Activated CD8-positive, alpha-beta memory T cell treated with anti-CD3 and anti-CD28 coated beads for 4 hours (primary cell): ENCODE results near the gene MINK1.

Source experiments
- DNase-seq, 2 donors: peaks; one replicate each; pipeline ENCODE4 v3.0.0-alpha.2; 2020; ENCODE audit warnings: low read depth in 2 of 2

MINK1 gene

DNA sequence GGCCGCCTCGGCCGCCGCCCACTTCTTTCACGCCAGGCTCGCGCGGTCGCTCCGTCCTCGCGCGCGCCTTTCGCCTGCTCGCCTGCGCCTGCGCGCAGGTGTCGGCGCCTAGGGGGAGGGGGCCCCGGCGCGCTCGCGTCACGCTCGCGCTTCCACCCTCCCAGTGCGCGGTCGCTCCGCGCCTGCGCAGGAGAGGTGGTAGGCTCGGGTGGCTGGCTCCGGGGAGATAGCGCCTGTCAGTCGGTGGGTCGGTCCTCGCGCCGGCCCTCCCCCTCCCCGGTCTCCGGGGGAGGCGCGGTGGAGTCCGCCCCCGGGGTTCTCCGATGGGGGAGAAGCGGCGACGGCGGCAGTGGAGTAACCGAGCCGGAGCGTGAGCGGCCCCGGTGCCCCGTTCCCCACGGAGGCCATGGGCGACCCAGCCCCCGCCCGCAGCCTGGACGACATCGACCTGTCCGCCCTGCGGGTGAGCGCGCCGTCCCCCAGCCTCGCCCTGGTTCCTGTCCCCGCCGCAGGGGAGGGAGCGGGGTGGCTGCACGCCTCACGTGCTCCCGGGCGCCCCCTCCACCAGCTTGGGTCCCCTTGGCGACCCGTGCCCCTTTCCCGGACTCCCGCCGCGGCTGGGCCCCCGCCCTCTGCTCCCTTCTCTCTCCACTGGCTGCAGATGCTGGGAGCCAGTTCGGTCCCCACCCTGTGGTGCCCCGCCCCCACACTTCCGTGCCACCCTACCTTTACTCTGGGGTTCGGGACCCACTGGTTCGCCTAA, at the start of gene MINK1:
Gene MINK1, plus strand, starts transcription at position 163 of the 763 bp plus-strand sequence. Its CDS starts 244 bp downstream, at position 407.
- DNase-seq = peak; percentile 79 to 81

DNA sequence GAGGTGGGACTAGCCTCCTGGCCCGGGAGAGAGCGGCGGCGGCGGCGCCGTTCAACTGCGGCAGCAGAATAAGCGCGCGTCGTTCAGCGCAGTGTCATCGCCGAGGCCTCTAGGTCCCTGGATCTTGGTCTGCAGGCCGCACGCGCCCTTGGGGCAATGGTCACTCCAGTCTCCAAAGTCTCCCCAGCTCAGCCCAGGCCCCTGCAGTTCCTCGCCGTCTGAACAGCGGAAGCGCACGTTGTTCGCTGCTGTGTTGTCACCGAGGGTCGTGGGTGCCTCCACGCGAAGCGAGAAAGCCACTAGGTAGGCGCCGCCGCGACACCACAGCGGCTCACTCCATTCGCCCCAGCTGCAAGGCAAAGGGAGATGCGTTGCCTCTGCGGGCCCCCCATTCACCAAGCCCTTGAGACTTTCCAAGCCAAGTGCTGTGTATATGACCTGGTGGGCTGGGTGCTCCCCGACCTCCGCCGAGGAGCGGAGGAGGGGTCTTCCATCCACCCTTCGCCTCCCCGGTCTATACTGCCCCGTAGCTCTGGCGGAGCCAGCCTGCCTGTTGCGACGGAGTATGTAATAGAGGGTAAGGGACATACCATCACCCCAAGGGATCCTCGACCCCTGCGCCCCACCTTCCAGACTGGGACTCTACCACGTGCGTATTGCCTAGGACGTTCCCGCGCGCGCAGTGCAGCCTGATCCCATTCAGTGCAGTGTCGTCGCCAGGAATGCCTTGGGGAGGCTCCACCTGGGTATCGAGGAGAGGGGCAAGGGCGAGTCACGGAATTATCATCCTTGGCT, 47.6 kb upstream of the MINK1 start:
- DNase-seq = no peak

DNA sequence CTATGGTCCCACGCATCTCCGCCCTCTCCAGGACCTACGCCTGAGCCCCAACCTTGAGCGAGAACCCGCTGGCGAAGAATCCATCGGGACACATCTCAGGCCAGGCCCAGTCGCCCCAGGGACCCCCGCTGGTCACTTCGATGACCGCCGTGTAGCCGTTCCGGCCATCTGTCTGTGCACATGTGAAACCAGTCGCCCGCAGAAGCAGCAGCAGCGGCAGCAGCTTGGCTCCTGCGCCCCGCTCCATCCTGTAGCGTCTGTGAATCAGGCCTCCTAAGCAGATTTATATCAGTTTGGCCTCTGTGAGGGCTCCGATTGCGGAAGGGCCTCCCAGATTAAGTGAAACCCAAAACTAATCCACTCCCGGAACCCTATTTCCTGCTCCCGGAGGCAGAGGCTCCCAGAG, 47.0 kb upstream of the MINK1 start, which contains the start of gene VMO1:
Gene VMO1, minus strand, starts transcription at position 259 of the 406 bp plus-strand sequence. Its CDS starts 12 bp downstream, at position 247.
- no peak for DNase-seq

DNA sequence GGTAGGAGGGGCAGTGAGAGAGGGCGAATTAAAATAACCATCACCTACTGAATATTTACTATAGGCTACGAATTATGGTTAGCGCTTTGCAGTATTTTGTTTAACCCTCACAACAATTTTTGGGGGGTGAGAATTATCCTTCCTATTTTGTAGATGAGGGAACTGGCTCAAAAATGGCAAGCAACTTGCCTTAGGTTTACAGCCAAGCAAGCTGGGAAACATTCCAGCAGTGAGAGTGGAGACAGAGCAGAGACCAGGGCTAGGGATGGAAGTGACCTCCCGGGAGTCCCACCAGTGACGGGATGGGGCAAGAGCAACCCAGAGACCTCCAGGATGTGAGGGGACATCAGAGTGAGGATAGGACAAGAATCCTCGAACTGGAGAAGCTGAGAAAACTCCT, 46.6 kb upstream of the MINK1 start:
- no peak for DNase-seq

DNA sequence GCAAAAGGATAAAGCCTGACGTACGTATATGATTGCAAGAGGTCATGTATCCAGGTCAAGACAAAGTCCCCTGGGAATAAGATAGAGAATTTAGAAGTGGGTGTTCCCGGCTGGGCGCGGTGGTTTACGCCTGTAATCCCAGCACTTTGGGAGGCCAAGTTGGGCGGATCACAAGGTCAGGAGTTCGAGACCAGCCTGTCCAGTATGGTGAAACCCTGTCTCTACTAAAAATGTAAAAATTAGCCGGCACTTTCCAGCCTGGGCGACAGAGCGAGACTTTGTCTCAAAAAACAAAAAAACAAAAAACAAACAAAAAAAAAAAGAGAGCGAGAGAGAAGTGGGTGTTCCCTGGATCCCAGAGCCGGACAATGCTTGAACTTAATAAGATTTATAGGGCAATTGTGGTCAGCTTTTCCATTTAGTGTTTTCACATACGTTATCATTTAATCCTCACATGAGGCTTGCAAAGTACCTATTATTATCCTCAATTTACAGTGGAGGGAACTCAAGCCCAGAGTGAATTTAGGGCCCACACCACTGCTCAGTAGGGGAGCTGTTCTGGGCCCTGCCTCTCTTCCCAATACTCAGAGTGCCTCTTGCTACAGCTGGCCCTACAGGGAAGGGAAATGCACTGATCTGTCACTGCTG, 44.9 kb upstream of the MINK1 start:
- no peak for DNase-seq

DNA sequence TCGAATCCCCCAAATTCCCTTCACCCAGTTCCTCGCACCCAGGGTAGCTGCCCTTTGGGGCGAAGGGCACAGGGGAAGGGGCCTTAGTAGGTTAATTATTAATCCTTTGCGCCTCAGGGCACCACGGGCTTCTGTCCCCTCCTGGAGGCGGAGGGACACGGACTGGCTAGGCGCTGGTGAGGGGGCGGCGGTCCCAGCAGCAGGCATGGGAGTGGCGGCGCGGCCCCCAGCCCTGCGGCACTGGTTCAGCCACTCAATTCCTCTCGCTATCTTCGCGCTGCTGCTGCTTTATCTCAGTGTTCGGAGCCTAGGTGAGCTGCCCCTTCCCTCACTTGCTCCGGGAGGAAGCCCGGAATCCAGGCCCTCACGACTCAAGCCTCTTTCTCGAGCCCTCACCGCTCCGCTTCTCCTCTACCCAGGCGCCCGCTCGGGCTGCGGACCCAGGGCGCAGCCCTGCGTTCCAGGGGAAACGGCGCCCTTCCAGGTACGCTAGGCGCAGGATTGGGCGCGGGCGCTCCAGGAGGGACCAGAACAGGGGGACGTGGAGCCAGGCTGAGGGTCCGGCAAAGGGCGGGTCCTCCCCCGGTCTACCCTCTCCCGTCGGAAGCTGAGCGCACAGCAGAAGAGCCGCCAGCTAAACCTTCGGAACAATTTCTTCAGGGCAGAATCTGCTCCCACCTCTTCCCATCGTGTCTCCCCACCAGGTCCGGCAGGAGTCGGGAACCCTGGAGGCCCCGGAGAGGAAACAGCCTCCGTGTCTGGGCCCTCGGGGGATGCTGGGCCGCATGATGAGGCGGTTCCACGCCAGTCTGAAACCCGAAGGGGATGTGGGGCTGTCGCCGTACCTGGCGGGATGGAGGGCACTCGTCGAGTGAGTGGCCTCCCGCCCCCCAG, 44.1 kb upstream of the MINK1 start, which contains the start of gene GLTPD2:
Gene GLTPD2, plus strand, starts transcription at position 158 of the 894 bp plus-strand sequence. Its CDS starts 48 bp downstream, at position 206.
- no peak for DNase-seq

DNA sequence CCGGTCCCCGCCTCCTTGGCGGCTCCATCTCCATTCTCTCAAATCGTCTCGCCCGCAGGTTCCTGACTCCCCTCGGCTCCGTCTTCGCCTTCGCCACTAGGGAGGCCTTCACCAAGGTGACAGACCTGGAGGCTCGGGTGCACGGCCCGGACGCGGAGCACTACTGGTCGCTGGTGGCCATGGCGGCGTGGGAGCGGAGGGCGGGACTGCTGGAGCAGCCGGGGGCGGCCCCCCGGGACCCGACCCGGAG, 43.5 kb upstream of the MINK1 start:
- DNase-seq = no peak

DNA sequence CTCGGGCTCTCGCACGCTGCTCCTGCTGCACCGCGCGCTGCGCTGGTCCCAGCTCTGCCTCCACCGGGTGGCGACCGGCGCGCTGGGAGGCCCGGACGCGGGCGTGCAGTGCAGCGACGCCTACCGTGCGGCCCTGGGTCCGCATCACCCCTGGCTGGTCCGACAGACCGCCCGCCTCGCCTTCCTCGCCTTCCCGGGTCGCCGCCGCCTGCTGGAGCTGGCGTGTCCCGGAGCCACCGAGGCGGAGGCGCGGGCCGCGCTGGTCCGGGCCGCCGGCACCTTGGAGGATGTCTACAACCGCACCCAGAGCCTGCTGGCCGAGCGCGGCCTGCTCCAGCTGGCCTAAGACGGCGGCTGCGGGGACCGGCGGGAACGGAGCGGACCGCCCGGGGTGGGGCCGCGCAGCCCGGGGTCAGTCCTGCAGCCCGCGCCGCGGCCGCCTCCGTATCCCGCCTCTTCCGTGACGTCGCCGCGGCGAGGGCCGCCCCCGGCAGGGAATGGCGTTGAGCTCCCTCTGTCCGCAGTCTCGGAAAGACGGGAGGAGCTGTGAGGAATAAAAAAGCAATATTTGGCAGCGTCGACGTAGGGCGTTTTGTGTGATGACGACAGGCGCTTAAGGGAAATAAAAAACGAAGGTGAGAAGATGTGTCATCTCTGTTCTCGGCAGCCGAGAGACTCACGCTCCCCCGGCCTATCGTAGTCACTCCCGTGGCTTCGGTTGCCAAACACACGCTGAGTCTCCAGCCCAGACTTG, 43.0 kb upstream of the MINK1 start:
- DNase-seq = peak; percentile 63 to 65

DNA sequence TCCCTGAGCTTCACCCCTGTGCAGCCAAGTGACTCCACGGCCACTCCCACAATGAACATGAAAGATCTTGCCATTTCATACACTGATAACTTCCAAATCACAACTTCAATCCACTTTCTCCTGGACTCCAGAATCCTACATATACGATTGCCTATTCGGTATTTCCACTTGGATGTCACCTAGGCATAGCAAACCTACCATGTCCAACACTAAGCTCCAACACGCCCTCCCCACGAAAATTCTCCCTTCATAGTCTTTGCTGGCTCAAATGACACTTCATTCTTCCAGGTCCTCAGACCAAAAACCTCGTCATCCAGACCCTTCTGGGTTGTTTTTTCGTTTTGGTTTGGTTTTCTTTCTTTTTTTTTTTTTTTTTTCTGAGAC, 42.4 kb upstream of the MINK1 start:
- DNase-seq = no peak

DNA sequence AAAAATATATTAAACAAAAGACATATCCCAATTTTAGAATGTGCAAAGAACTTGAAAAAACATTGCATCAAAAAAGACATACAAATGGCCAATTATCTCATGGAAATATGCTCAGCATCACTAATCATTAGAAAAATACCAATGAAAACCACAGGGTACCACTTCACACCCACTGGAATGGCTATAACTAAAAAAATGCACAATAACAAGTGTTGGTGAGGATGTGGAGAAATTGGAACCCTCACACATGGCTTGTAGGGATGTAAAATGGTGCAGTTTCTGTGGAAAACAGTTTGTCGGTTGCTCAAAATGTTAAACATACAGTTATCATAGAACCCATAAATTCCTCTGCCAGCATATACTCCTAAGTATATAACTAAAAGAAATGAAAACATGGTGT, 38.0 kb upstream of the MINK1 start:
- no peak for DNase-seq

DNA sequence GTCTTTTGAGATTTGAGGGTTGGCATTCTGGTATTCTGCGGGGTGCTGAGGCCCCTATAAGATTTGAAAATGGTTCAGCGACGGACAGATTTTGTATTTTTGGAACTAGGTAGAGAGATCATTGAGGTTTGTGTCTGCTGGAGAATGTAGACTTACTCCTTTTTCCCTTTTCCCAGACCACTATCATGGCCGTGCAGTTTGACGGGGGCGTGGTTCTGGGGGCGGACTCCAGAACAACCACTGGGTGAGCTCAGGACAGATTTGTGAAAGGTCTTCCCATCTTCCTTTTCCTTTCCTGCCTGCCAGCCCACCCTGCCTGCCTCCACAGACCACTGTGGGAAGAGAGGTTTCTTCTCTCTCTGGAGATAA, 36.6 kb upstream of the MINK1 start:
- DNase-seq = no peak

DNA sequence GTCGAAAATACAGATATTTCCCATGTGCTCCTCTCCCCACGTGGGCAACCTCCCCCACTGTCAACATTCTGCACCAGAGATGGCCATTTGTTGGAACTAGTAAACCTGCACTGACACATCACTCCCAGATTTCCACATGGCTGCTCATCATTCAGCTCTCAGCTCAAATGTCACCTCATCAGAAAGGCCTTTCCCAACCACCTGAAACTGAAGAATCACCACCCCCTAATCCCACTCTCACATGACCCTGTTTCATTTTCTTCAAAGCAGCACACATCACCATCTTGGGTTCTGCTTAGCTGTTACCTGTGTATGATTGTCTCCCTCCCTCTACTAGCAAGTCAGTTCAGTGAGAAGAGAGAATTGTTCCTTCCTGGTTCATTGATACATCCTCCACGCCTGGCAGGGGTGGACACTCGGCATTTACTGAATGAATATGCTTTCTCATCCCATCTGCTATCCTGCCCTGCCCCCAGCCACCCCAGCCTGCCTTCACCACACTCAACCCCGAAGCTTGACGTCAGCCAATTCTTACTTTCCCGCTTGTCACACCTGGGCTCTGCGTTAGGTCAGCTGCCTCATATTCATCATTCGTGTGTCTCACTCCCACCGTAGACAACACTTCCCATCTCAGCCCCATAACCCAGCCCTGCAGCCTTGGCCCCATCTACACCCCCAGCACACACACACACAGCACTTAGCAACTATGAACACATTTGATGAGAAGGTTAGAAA, 32.5 kb upstream of the MINK1 start:
- no peak for DNase-seq

DNA sequence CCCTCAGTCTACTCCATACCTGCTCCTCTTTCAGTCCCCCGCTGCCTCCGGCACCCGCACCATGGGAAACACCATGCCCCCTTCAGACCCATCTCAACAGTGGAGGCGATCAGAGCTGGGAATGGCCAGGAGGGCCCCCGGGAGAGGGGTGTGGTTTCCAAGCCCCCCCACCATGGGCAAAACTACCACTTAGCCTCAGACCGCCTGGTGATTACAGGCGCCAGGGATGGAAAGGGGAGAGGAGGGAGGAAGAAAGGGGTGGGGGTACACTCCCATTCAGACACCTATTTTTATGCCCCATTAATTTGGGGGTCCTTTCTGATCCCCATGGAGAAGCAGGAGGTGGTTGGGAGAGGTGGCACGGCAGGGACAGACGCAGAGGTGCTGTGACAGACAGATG, 30.9 kb upstream of the MINK1 start, which contains the start of gene C17orf114:
Gene C17orf114, minus strand, starts transcription at position 101 of the 400 bp plus-strand sequence.
- DNase-seq = no peak

DNA sequence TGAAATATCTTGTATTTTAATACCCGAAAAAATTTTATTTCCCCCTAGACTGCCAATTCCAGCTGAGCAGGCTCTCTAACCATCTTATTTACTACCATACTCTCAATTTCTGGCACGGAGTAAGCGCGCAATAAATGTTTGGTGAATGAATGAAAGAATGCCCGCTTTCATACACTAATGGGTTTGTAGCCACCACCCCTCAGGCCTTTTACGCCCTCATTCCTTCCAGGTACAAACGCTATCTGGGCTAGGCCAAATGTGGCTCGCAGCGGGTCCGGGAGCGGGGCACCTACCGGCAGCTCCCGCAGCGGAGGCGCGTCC, 26.7 kb upstream of the MINK1 start:
- DNase-seq = no peak

DNA sequence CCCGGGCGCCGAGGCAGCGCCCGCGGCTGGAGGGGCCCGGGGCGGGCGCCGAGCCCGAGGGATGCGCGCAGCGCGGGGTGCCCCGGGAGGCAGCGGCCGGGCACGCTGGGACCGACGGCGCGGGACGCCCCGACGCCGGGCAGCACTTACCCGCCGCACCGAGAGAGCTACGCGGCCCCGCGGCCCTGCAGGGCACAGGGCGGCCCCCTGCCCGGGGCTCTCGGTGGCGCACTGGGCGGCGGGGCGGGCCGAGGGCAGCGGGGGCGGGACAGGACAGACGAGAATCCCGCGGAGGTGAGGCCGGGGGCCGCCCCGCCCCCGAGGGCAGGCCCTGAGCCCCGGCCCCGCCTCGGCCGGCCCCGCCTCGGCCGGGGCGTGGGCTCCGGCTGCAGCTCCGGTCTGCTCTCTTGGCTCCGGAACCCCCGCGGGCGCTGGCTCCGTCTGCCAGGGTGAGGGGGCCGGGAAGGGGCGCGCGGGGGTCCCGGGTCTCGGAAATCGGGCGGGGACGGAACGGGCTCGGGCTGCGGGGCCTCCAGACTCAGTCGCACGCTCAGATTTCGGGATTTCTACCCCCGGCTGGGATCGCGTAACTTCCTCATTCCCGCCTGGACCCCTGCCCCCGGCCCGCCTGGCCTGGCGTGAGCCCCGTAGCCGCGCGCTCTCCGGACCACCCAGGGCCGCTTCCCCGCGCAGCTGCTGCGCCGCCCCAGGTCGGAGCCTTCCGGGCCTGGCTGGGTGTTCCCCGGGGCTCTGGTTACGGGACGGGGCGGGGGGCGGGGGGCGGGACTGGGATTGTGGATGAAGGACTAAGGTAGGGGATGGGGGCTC, 26.1 kb upstream of the MINK1 start, which contains the start of gene PLD2:
Gene PLD2, plus strand, starts transcription at position 376 of the 828 bp plus-strand sequence. CDS start 621 bp downstream, outside the sequence.
- DNase-seq = peak; percentile 63 to 66

DNA sequence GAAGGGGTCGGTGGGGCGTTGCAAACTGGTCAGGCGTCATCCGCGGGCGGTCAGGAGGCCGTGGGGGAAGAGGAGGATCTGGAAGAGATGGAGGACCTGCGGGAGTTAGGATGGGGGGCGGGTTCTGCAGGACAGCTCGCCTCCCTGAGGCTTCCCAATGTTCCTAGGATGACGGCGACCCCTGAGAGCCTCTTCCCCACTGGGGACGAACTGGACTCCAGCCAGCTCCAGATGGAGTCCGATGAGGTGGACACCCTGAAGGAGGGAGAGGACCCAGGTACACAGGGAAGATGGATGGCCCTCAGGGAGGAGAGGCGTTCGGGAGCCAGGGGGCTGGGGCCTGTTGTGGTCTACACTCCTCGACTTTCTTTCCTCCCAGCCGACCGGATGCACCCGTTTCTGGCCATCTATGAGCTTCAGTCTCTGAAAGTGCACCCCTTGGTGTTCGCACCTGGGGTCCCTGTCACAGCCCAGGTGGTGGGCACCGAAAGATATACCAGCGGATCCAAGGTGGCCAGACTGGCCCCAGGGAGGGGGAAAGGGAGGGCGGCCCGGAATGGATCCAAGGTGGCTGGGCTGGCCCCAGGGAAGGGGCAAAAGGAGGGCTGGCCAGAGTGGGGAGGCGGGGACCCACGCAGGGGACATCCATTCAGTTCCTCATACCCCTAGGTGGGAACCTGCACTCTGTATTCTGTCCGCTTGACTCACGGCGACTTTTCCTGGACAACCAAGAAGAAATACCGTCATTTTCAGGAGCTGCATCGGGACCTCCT, 25.3 kb upstream of the MINK1 start:
- DNase-seq = no peak

DNA sequence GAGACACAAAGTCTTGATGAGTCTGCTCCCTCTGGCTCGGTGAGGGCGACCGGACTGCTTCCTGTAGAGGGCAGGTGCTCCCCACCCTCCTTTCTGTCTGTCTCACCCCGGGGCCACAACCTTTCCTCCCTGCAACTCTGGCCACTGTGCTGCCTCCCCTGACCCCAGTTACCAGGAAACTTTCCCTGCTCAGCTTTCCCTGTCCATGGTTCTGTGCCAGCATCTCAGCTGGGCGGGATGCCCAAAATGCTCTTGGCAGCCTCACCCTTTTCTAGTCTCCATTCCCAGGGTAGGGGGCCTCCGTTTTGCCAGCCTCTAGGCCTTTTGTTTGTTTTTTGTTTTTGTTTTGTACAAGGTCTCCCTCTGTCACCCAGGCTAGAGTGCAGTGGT, 24.8 kb upstream of the MINK1 start:
- DNase-seq = no peak

DNA sequence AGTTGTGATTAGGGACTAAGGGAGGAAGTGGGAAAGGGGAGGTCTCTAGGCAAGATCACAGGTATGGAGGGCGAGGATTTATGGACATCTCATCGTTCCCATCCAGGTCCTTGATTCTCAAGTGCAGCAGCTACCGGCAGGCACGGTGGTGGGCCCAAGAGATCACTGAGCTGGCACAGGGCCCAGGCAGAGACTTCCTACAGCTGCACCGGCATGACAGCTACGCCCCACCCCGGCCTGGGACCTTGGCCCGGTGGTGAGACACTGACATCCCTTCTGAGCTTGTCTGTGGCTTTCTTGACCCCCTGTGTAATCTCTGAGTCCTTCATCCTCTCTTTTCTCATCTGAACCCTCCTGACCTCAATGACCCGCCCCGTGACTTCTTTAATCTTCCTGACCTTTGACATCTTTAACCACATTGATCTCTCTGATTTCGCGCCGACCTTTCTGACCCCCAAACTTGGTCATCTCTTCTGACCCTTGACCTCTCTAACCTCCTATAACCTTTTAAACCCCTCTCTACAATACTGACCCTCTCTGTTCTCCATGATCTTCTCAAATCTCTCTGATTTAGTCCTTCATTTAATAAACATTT, 22.3 kb upstream of the MINK1 start:
- no peak for DNase-seq
